Heart left ventricle (tissue), 16 donors: ENCODE measurements around the gene RRP8. TPM values are rescaled to one million over a fixed set of nuclear protein-coding genes. Genes with fewer than 3 reads are reported as not detected.

Experiments used
- ATAC-seq, 4 donors: fragments of 200-7000 bp; cut with Tn5 transposase; one replicate each; pipeline ENCODE4 v1.9.1; 2020 to 2022; ENCODE audit warnings: moderate library complexity in 4 of 4, mild to moderate bottlenecking in 3 of 4, moderate number of reproducible peaks in 1 of 4
- DNase-seq, 5 donors: peaks; one replicate each; pipeline ENCODE4 v3.0.0-alpha.2; 2020
- H3K27ac ChIP-seq, 12 donors: fragments of 200-600 bp; sonication (generic) in 4 of 12; one replicate each; pipeline versions ENCODE4 v1.5.0 to v1.8.0; 2016 to 2022; ENCODE audit warnings: mild to moderate bottlenecking in 2 of 12
- H3K27me3 ChIP-seq, 9 donors: fragments of 200-600 bp; sonication (generic) in 2 of 9; one replicate each; pipeline versions ENCODE4 v1.5.1 to v1.8.0; 2016 to 2022; ENCODE audit warnings: mild to moderate bottlenecking in 3 of 9
- H3K36me3 ChIP-seq, 9 donors: fragments of 200-600 bp; sonication (generic) in 2 of 9; one replicate each; pipeline versions ENCODE4 v1.5.0 to v1.8.0; 2018 to 2022; ENCODE audit warnings: mild to moderate bottlenecking in 2 of 9
- H3K4me1 ChIP-seq, 12 donors: fragments of 200-600 bp; sonication (generic) in 4 of 12; one replicate each; pipeline versions ENCODE4 v1.5.0 to v1.8.0; 2016 to 2022; ENCODE audit warnings: mild to moderate bottlenecking in 3 of 12
- H3K4me3 ChIP-seq, 12 donors: fragments of 200-600 bp; sonication (generic) in 4 of 12; one replicate each; pipeline versions ENCODE4 v1.5.0 to v1.8.0; 2017 to 2022; ENCODE audit warnings: mild to moderate bottlenecking in 9 of 12, moderate library complexity in 4 of 12
- H3K9me3 ChIP-seq, 12 donors: fragments of 200-600 bp; sonication (generic) in 4 of 12; one replicate each; pipeline versions ENCODE4 v1.5.0 to v1.8.0; 2016 to 2022; ENCODE audit warnings: mild to moderate bottlenecking in 1 of 12
- POLR2A ChIP-seq, 2 donors: fragments of 450-650 bp; IDR thresholded peaks; one replicate each; pipeline ENCODE4 v1.6.1; 2017; ENCODE audit warnings: antibody characterized with exemption in 2 of 2, mild to moderate bottlenecking in 2 of 2, moderate library complexity in 2 of 2
- WGBS, 4 donors: extraction: QIAGEN DNeasy Blood & Tissue Kit in 2 of 4; methylation state at CpG; one replicate each; pipeline versions ENCODE4 v1.1.5 to v1.1.7; 2013 to 2018; 5-methylcytosine and 5-hydroxymethylcytosine counted together
- intact Hi-C, 10 donors: fragments of 100-400 bp; cut with DNase I; formaldehyde crosslinking; loops; one replicate each; pipeline versions ENCODE4 v1.11.1 to v1.14.2; 2022
- polyA plus RNA-seq, 2 donors: library from polyadenylated mRNA; stranded (reverse); fragments of 200-250 nt; gene quantifications; one replicate each; pipeline ENCODE4 v1.2.3, GENCODE V29; 2013
- total RNA-seq, 9 donors: library from RNA; depleted of rRNA in 2 of 9; stranded (reverse); fragments of >200 nt in 2 of 9; fragmentation: NEBNext Ultra II Directional in 3 of 9; extraction: Animal tissue kit (Norgen Biotek cat#: 25700) in 3 of 9; gene quantifications; one replicate each; pipeline versions ENCODE4 v1.1.0 to v1.2.4, GENCODE V29; 2016 to 2023
- TF ChIP-seq, protein P1 (sequence below), 12 donors: fragments of 200-600 bp; sonication (generic) in 4 of 12; IDR thresholded peaks; one replicate each; pipeline versions ENCODE4 v1.5.0 to v1.8.0; 2018 to 2022; ENCODE audit warnings: antibody characterized with exemption in 12 of 12, mild to moderate bottlenecking in 5 of 12
- donor health status: ischemic (EF 13 %, LVEDD 7.1; RV severe dilation, severe dysfunction).
- donor health status: healthy with polysubstance abuse.
- donor health status: DM: no; HTN: yes; CAD: no.
- donor health status: DM: no; HTN: no; CAD: no.
- donor health status: ischemic (EF 25% LVEDD 6.9; RV normal size, moderate dysfunction).
- donor health status: ischemic (EF 25% LVEDD 5.7; RV mildly dilated, moderate dysfunction).
- donor health status: healthy.
- donor health status: DM: yes; HTN: yes; CAD: no.
- donor health status: ischemic (EF 35%, LVEDD 5.7; RV mildly dilated, moderate dysfunction).
- donor health status: nonischemic (EF 11% LVEDD 7.7; RV severe dilation, severe dysfunction).
- donor health status: DM: yes; HTN: yes; CAD: no.
- donor health status: PGD.
- donor health status: ischemic (EF 29% LVEDD 5.4; RV normal size, mild dysfunction).
- donor health status: nonischemic (EF 23%, LVEDD 6.1; RV moderate dilation, normal function).

The RRP8 gene
- total and polyA plus RNA-seq, 11 donors: 11.2 to 23.5 (median 17.4) TPM

DNA sequence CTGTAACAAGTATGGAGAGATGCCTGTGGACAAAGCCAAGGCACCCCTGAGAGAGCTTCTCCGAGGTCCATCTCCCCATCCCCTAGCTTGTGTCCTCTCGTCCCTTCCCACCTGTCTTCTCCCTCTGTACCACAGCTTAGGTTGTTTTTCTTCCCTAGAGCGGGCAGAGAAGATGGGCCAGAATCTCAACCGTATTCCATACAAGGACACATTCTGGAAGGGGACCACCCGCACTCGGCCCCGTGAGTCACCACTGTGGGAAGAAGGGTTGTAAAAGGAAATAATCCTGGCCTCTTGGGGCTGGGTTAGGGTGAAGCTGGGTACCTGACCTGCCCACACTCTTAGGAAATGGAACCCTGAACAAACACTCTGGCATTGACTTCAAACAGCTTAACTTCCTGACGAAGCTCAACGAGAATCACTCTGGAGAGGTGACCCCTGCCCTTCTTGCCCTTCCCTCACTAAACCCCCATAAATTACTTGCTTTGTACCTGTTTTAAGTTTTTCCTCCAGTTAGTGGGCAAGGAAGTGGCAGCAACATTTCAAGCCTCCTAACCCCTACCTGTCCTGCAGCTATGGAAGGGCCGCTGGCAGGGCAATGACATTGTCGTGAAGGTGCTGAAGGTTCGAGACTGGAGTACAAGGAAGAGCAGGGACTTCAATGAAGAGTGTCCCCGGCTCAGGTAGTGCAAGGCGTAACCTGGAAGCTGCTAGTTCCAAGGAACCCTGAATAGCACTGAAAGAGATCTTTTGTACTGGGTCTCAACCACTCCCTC lies 5.5 kb upstream of the RRP8 start:
- DNase-seq: peak in 1 of 5 donors; percentile 7
- no peak for TF ChIP-seq POLR2A (IDR thresholded peaks at IDR 0.05)
- TF ChIP-seq, protein P1, sequence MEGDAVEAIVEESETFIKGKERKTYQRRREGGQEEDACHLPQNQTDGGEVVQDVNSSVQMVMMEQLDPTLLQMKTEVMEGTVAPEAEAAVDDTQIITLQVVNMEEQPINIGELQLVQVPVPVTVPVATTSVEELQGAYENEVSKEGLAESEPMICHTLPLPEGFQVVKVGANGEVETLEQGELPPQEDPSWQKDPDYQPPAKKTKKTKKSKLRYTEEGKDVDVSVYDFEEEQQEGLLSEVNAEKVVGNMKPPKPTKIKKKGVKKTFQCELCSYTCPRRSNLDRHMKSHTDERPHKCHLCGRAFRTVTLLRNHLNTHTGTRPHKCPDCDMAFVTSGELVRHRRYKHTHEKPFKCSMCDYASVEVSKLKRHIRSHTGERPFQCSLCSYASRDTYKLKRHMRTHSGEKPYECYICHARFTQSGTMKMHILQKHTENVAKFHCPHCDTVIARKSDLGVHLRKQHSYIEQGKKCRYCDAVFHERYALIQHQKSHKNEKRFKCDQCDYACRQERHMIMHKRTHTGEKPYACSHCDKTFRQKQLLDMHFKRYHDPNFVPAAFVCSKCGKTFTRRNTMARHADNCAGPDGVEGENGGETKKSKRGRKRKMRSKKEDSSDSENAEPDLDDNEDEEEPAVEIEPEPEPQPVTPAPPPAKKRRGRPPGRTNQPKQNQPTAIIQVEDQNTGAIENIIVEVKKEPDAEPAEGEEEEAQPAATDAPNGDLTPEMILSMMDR (IDR thresholded peaks at IDR 0.05): no peak
- Histone ChIP-seq H3K9me3 (no peaks in the 10 kb centered on the region), H3K27me3 (no peaks in the 10 kb centered on the region), H3K36me3 (peaks cover 0 to 54% (median 44%) of the 10 kb centered on the region in 9 donors), H3K4me1 (peaks cover 15 to 86% (median 57%) of the 10 kb centered on the region in 12 donors), H3K4me3 (no peak overlapping the region), H3K27ac (peak overlapping the region in 8 of 12 donors; percentile 2 to 99 (median 98))
- intact Hi-C loops: no loop called here
- WGBS, 4 donors: 83 to 91% (median 85%) methylated on average over 14 of the region's 14 CpGs
- no peak for ATAC-seq

DNA sequence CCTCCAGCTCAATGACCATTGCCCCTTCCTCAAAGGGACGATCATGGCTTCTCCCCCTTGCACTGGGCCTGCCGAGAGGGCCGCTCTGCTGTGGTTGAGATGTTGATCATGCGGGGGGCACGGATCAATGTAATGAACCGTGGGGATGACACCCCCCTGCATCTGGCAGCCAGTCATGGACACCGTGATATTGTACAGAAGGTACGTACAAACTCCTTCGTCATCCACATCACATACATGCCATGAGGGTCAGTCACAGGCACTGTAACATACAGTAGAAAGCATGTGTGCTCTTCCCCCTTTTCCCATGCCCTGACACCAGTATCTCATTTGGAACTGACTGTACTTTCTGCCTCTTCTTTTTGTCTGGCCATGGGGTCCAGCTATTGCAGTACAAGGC lies 4.6 kb upstream of the RRP8 start:
- peak overlapping the region in 1 of 12 donors; percentile 82 for H3K4me3 ChIP-seq
- ATAC-seq (no peak), DNase-seq (peak in 1 of 5 donors; percentile 7)
- no peak for TF ChIP-seq POLR2A (IDR thresholded peaks at IDR 0.05)
- TF ChIP-seq, protein P1 (IDR thresholded peaks at IDR 0.05): no peak
- intact Hi-C loops: no loop called here
- WGBS, 4 donors: 82 to 93% (median 90%) methylated on average over 9 of the region's 9 CpGs
- H3K36me3 ChIP-seq: peaks cover 0 to 51% (median 42%) of the 10 kb centered on the region in 9 donors
- no peaks in the 10 kb centered on the region for H3K9me3 ChIP-seq
- H3K27me3 ChIP-seq: no peaks in the 10 kb centered on the region
- H3K27ac ChIP-seq: peak overlapping the region in 11 of 12 donors; percentile 83 to 99 (median 98)
- H3K4me1 ChIP-seq: peaks cover 15 to 77% (median 54%) of the 10 kb centered on the region in 12 donors

DNA sequence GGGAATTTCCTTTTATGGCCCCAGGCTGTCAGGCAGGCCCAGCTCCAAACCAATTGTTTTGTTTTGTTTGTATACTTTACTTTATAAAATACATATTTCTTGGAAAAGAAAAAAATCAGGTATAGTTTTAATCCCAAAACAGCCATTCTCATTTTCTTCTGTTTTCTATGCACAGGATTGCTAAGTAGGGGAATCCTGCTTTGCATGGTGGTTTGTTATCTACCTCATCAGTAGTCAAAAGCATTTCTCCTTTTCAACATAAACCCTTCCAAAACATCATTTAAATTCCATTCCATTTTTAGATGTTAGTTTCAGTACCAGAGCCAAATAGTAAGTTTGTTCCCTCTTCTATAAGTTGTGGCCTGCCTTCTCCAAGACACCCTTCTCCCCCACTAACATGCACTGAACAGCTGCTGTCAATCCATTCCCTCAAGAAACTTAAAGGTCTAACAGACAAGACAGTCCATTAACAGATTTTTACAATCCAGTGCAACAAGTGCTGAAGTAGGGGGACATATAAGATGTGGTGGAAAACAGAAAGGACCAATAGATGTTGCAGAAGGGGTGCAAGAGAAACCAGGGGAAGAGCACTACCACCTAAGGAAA lies 3.9 kb upstream of the RRP8 start:
- Histone ChIP-seq H3K9me3 (no peaks in the 10 kb centered on the region), H3K4me1 (peaks cover 16 to 76% (median 53%) of the 10 kb centered on the region in 12 donors), H3K27me3 (no peaks in the 10 kb centered on the region), H3K4me3 (peak overlapping the region in 9 of 12 donors; percentile 42 to 96 (median 90)), H3K36me3 (peaks cover 0 to 51% (median 42%) of the 10 kb centered on the region in 9 donors), H3K27ac (peak overlapping the region; percentile 83 to 99 (median 98))
- intact Hi-C loops: loop anchor here in 1 of 10 donors (2.0 kb wide), 1 partner anchor 76 kb away; the partner anchor contains the start of gene MRPL17
- TF ChIP-seq POLR2A (IDR thresholded peaks at IDR 0.05): no peak
- TF ChIP-seq, protein P1 (IDR thresholded peaks at IDR 0.05): no peak
- ATAC-seq (no peak), DNase-seq (no peak)
